DMS 273 treated with DMSO at 0.1 percent for 48 hours (cell line): ENCODE data around the gene CNEP1R1.

Source experiments
- DNase-seq: peaks from one replicate; lab custom pipeline; 2025; lab: John Stamatoyannopoulos, UW

CNEP1R1 gene

GRCh38 chr16:50017553-50017952, 7.5 kb upstream of the CNEP1R1 start:
- no peak for DNase-seq

GRCh38 chr16:50021544-50021943, 3.5 kb upstream of the CNEP1R1 start:
- no peak for DNase-seq

DNA sequence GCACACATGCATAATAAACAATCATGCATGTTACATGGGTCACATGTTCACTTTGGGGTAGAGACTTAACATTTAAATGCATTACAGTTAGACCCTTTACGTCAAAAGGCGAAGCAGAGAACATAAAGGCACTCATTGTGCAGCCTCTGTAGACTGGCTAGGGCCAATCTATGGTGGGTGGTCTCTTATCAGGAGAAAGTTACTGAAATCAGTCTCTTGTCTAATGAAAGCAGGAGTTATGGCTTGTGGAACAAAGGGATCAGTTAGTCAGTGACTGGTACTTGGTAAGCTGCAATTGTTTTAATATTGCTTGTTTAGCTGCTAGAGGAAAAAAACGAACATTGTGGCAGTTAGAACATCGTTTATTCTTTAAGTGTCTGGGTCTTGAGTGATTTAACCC, 1.4 kb upstream of the CNEP1R1 start:
- DNase-seq, result no peak

DNA sequence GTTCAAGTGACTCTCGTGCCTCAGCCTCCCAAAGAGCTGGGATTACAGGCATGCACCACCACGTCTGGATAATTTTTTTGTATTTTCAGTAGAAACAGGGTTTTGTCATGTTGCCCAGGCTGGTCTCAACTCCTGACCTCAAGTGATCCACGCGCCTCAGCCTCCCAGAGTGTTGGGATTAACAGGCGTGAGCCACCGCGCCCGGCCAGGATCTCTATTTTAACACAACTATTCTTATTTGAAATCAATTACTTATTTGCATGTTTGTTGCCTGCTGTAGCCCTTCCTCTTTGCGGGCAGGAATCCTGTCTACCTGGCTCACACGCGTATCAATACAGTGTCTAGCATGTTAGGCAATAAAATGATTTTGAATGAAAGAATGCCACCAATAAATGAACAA, 818 bp upstream of the CNEP1R1 start:
- no peak for DNase-seq

DNA sequence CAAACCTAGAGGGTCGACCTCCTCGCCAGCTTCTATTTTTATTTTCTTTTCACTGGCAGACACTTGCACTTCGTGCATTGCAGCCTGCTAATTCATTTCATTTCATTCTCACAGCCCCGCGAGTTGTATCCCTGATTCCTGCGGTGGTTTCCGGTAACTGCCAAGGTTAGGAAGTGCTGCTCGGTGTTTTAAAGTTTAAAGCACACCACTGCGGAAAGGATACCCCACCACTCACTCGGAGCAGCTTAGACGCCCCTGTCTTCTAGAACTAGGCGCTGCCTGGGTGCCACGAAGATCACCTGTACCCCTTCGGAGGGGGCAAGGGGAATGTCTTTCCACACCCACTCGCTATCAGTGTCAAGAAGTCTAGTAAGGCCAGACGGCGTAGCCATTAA, 509 bp downstream of the CNEP1R1 start:
- no peak for DNase-seq

DNA sequence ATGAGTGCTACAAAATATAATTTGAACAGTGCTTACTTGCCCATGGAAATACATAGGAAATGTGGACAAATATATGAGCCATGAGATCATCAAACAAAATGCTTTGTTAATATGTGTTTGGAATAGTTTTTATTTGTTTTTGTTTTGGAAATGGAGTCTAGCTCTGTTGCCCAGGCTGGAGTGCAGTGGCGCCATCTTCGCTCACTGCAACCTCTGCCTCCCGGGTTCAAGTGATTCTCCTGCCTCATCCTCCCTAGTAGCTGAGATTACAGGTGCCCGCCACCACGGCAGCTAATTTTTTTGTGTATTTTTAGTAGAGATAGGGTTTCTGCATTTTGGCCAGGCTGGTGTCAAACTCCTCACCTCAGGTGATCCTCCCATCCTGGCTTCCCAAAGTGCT, 2.8 kb downstream of the CNEP1R1 start:
- no peak for DNase-seq

DNA sequence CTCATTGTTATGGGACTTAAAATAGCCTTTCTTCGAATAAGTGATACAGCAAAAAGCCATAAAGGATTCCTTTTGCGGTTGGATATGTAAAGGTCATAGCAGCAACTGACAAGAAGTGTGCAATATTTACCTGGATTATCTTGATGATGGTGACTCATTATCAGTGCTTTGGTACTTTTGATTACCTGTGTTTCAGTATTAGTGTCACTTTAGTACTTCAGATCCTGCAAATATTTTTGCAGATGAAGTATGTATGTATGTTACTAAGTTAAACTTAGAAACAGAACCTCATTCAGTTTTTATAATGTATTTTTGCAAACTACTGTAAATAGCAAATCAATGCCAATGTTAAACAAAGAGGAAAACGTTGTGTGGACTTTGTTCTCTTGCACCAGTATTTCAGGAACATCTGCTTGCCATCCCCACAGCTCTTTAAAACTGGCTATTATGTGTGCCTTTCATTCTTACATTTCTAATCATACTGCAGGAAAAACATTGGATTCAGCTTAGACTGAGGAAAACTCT, 10.5 kb downstream of the CNEP1R1 start:
- DNase-seq, result no peak

GRCh38 chr16:50036426-50036825, 11.4 kb downstream of the CNEP1R1 start:
- DNase-seq, result no peak

DNA sequence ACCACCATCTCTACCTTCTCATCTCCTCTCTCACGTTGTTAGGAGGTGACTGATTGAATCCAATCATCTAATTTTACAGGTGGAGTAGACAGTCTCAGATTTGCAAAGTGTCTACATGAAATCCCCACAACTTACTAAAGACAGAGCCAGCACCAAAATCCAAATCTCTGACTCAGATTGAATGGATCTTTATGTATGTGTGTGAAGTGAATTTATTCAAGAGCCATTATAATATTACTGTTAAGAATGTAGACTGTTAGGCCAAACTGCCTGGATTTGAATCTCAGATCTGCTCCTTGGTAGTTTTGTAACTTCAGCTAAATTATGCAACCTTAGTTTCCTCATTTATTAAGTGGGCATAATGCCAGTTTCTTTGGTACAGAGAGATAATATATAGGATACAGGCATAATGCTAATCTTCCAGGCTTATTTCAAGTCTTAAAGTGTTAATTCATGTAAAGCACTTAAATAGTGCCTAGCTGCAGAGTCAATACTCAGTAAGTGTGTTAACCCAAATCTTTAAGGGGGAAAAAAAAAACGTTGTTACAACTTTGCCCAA, 12.7 kb downstream of the CNEP1R1 start:
- no peak for DNase-seq

- no peak for DNase-seq
These were observed 13.3 kb downstream of the CNEP1R1 start for GRCh38 chr16:50038286-50038685.

DNA sequence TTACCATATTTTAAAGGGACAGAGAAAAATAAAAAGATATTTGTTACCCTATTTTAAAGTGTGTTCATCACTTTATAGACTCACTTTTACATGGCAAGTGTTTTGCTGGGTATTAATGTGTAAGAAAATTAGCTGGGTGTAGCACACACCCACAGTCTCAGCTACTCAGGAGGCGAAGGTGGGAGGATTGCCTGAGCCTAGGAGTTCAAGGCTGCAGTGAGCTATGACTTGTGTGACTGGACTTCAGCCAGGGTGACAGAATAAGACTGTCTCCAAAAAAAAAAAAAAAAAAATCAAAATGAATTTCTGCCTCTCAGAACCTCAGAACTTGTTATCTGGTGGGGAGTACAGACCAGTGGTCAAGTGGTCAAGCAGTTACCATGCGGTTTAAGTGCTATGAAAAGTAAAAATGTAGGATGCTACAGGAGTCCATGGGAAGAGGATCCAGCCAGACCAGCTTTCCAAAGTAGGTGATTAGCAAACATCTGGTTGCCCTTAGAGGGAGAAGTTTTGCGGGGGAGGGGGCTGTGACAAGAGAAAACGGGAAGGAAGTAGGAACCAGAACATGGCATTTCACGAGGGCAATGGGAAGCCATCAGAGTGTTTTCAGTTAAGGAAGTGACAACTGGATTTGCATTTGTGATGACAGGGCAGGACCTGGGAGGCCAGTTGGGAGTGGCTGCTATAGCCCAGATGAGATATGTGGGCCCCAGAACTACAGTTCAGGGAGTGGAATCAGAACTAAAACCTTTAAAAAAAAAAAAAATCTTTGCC, 13.9 kb downstream of the CNEP1R1 start:
- DNase-seq, result no peak

GRCh38 chr16:50040018-50040417, 15.0 kb downstream of the CNEP1R1 start:
- no peak for DNase-seq

GRCh38 chr16:50040710-50041109, 15.7 kb downstream of the CNEP1R1 start:
- DNase-seq, result no peak

DNA sequence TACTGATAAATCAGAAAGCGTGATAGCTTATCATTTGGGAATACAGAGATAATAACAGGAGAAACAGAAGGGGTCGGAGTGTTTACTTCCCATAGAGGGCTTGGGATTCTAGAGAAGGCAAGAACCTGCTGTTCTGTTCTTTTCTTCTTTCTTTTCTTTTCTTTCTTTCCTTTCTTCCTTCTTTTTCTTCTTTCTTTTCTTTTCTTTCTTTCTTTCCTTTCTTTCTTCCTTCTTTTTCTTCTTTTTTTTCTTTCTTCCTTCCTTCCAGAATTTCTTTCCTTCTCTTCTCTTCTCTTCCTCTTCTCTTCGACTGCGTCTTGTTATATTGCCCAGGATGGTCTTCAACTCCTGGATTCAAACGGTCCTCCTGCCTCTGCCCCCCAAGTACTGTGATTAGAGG, 18.3 kb downstream of the CNEP1R1 start:
- DNase-seq, result no peak

DNA sequence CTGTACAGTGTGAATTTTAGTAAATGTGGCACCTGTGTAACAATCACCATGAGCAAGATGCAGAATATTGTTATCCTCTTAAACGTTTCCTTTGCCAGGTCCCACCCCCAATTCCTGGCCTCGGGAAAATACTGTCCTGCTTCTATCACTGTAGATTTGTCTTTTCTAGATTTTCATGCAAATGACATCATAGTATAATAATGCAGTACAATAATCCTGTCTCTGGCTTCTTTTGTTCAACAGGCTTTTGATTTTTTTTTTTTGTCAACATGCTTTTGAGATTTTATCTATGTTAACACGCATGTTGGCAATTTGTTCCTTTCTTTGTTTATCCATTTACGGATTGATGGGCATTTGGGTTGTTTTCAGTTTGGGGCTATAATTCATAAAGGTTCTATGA, 20.4 kb downstream of the CNEP1R1 start:
- no peak for DNase-seq

DNA sequence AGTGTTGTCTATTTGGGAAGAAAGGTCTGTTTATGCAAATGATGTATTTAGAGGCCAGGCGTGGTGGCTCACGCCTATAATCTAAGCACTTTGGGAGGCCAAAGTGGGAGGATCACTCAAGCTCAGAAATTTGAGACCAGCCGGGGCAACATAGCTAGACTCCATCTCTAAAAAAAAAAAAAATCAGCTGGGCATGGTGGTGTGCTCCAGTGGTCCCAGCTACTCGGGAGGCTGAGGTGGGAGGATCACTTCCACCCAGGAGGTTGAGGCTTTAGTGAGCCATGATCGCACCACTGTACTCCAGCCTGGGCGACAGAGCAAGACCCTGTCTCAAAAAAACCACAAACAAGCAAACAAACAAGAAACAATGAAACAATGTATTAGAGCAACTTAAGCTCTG, 21.8 kb downstream of the CNEP1R1 start:
- DNase-seq, result no peak

DNA sequence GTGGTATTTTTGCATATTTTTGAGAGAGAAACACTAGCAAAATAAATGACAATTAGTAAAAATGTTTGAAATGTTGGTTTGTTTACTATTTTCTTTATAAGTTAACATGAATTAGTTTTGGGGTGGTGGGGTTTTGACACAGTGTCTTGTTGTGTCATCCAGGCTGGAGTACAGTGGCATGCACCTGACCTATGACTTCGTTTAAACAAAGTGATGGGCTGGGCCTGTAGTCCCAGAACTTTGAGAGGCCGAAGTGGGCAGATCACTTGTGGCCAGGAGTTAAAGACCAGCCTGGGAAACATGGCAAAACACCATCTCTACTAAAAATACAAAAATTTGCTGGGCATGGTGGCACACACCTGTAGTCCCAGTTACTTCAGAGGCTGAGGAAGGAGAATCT, 22.8 kb downstream of the CNEP1R1 start:
- no peak for DNase-seq

GRCh38 chr16:50050802-50051201, 25.8 kb downstream of the CNEP1R1 start:
- DNase-seq, result no peak

DNA sequence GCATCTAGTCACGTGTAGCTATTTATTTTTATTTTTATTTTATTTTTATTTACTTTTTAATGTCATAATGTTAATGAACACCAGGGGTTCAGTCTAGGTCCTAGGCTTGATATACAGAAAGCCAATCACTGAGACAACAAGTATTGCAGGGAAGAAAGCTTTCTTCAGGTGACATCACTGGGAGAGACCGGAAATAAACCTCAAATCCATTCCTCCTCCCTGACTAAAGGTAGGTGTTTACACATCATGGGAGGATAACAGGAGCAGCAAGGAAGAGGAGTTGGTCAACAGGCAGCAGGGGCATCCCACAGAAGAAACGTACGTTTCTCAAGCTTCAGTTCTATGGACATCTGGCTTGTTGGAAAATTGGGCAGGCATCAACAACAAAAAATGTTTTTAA, 31.2 kb downstream of the CNEP1R1 start:
- no peak for DNase-seq

GRCh38 chr16:50058091-50058771, 33.2 kb downstream of the CNEP1R1 start:
- DNase-seq, result no peak

GRCh38 chr16:50059111-50059510, 34.1 kb downstream of the CNEP1R1 start:
- no peak for DNase-seq

DNA sequence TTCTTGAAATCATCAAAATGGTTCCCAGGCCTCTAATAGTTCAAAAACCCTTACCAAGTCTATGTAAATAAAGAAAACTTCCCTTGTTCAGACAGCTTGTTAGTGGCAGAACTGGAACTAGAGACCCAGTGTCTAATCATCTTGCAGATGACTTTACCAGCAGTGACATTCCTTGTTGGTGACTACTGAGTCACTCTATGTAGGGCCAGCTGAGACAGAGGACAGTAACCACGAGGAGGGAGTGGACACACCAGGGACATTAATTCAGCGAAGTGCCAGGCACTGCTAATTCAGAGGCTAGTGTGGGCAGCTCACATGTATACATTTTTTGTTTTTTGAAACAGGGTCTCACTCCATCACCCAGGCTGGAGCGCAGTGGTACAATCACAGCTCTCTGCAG, 34.6 kb downstream of the CNEP1R1 start:
- DNase-seq, result no peak

- no peak for DNase-seq
These were observed 36.3 kb downstream of the CNEP1R1 start for GRCh38 chr16:50061326-50061725.
